T-cell (primary cell): Measurements from ENCODE around the gene UBE3A. TPM values are rescaled to one million over a fixed set of nuclear protein-coding genes. Genes with fewer than 3 reads are reported as not detected.

ENCODE experiments used
- ATAC-seq, 4 experiments: fragments of 200-7000 bp in 3 of 4; fragments of 150-1000 bp in 1 of 4; cut with Tn5 transposase; replicated peaks in 1 of 4; 1 replicate in 3 of 4; 2 replicates in 1 of 4; pipeline ENCODE4 v1.10.0; 2021; ENCODE audit warnings: moderate library complexity in 3 of 4, mild to moderate bottlenecking in 2 of 4, moderate number of reproducible peaks in 1 of 4
- CTCF ChIA-PET, 2 donors: fragments of 300-600 bp; sonication (Branson Sonifier 250); formaldehyde crosslinking; loops; one replicate each; lab custom pipeline; 2022; ENCODE audit warnings: antibody characterized with exemption in 2 of 2; lab: Charles Lee
- POLR2A ChIA-PET, 2 donors: fragments of 300-600 bp; sonication (Branson Sonifier 250); formaldehyde crosslinking; loops; one replicate each; lab custom pipeline; 2022; ENCODE audit warnings: antibody characterized with exemption in 2 of 2; lab: Charles Lee
- DNase-seq, 35 experiments: peaks; one replicate each; pipeline versions ENCODE4 v3.0.0 to v3.0.0-alpha.2; 2013 to 2023
- H3K27ac ChIP-seq: one replicate; pipeline ENCODE4 v1.5.1; 2013; ENCODE audit warnings: low read length
- H3K27me3 ChIP-seq, 2 experiments: replicated peaks in 1 of 2; 1 replicate in 1 of 2; 2 replicates in 1 of 2; pipeline versions ENCODE4 v1.6.1 to v1.7.0; 2013; ENCODE audit warnings: low read length in 1 of 2, mixed read lengths in 1 of 2; ENCODE audit not compliant: control insufficient read depth in 2 of 2, insufficient read depth in 2 of 2; ENCODE audit errors: extremely low read depth in 1 of 2
- H3K36me3 ChIP-seq, 2 donors: 1 replicate in 1 of 2; 2 replicates in 1 of 2; pipeline versions ENCODE4 v1.6.1 to v1.7.0; 2013; ENCODE audit warnings: low read length in 1 of 2; ENCODE audit not compliant: control insufficient read depth in 2 of 2, insufficient read depth in 1 of 2; ENCODE audit errors: extremely low read depth in 1 of 2
- H3K4me1 ChIP-seq, 2 experiments: 1 replicate in 1 of 2; 2 replicates in 1 of 2; pipeline versions ENCODE4 v1.6.1 to v1.7.0; 2013; ENCODE audit warnings: low read length in 2 of 2, mixed read lengths in 1 of 2; ENCODE audit not compliant: insufficient read depth in 2 of 2, control insufficient read depth in 1 of 2; ENCODE audit errors: extremely low read depth in 1 of 2
- H3K4me3 ChIP-seq, 2 donors: 1 replicate in 1 of 2; 2 replicates in 1 of 2; pipeline versions ENCODE4 v1.5.1 to v1.7.0; 2013; ENCODE audit warnings: mild to moderate bottlenecking in 2 of 2, low read length in 1 of 2, moderate library complexity in 1 of 2; ENCODE audit not compliant: control insufficient read depth in 1 of 2; ENCODE audit errors: extremely low read depth in 1 of 2
- H3K9me3 ChIP-seq: 2 replicates; pipeline ENCODE4 v1.7.0; 2013
- H3K27ac Mint-ChIP-seq, 2 donors: one replicate each; pipeline ENCODE4 v1.8.0; 2020 to 2021; ENCODE audit warnings: mild to moderate bottlenecking in 2 of 2, mixed read lengths in 2 of 2
- H3K27me3 Mint-ChIP-seq, 2 donors: one replicate each; pipeline ENCODE4 v1.8.0; 2021 to 2022; ENCODE audit warnings: mixed read lengths in 2 of 2
- H3K36me3 Mint-ChIP-seq: one replicate; pipeline ENCODE4 v1.8.0; 2021; ENCODE audit warnings: mixed read lengths
- H3K4me1 Mint-ChIP-seq, 3 donors: one replicate each; pipeline ENCODE4 v1.8.0; 2020 to 2022; ENCODE audit warnings: mixed read lengths in 3 of 3, mild to moderate bottlenecking in 1 of 3
- H3K4me3 Mint-ChIP-seq, 3 donors: one replicate each; pipeline ENCODE4 v1.8.0; 2020 to 2022; ENCODE audit warnings: mild to moderate bottlenecking in 3 of 3, mixed read lengths in 3 of 3, moderate library complexity in 3 of 3
- H3K9me3 Mint-ChIP-seq, 3 donors: one replicate each; pipeline ENCODE4 v1.8.0; 2020 to 2022; ENCODE audit warnings: mixed read lengths in 3 of 3
- WGBS: methylation state at CpG from one replicate; pipeline ENCODE4 v1.1.5; 2013; ENCODE audit warnings: missing lambda C conversion rate; ENCODE audit not compliant: insufficient coverage; 5-methylcytosine and 5-hydroxymethylcytosine counted together
- total RNA-seq, 35 experiments: library from RNA in 6 of 35; stranded (reverse) in 6 of 35; fragments of 120-200 nt in 1 of 35; gene quantifications; one replicate each; pipeline versions ENCODE4 v1.2.1 to v1.2.4 and lab custom pipeline; 2013 to 2026

The UBE3A gene
- total RNA-seq, 5 donors from 2014 or later (not counting 1 experiment from before 2014, with no cell fraction given), result 115 to 119 (median 118) TPM

- Mint-ChIP-seq H3K27me3 (peaks cover 0 to 2% of the 10 kb centered on the region in 2 donors), H3K4me3 (no peak overlapping the region), H3K36me3 (no peaks in the 10 kb centered on the region), H3K9me3 (peaks cover 0 to 15% (median 8%) of the 10 kb centered on the region in 3 donors), H3K4me1 (no peaks in the 10 kb centered on the region), H3K27ac (no peak overlapping the region)
- no peak for ATAC-seq
- POLR2A ChIA-PET, result no interaction called here
- H3K27ac ChIP-seq, result no peak overlapping the region
- WGBS, result 100% methylated on average over 1 of the region's 4 CpGs
- no peak for DNase-seq
- no peak overlapping the region for H3K4me3 ChIP-seq
- H3K9me3 ChIP-seq, result no peaks in the 10 kb centered on the region
- H3K36me3 ChIP-seq, result no peaks in the 10 kb centered on the region
- no peaks in the 10 kb centered on the region for H3K4me1 ChIP-seq
- H3K27me3 ChIP-seq, result no peaks in the 10 kb centered on the region
- CTCF ChIA-PET, result no interaction called here
Observed at GRCh38 chr15:25474251-25474650, 35.4 kb upstream of the UBE3A start.

GRCh38 chr15:25470230-25470629 is 31.4 kb upstream of the UBE3A start:
- Mint-ChIP-seq H3K9me3 (peaks cover 0 to 15% (median 10%) of the 10 kb centered on the region in 3 donors), H3K4me1 (no peaks in the 10 kb centered on the region), H3K27me3 (peaks cover 4 to 20% of the 10 kb centered on the region in 2 donors), H3K27ac (no peak overlapping the region), H3K36me3 (no peaks in the 10 kb centered on the region), H3K4me3 (no peak overlapping the region)
- Histone ChIP-seq H3K27me3 (peaks cover 0 to 11% of the 10 kb centered on the region in 2 experiments), H3K27ac (no peak overlapping the region), H3K9me3 (no peaks in the 10 kb centered on the region), H3K36me3 (no peaks in the 10 kb centered on the region), H3K4me1 (no peaks in the 10 kb centered on the region), H3K4me3 (no peak overlapping the region)
- DNase-seq, result no peak
- 60% methylated on average over 1 of the region's 1 CpG for WGBS
- no peak for ATAC-seq
- ChIA-PET CTCF (no interaction called here), POLR2A (no interaction called here)

DNA sequence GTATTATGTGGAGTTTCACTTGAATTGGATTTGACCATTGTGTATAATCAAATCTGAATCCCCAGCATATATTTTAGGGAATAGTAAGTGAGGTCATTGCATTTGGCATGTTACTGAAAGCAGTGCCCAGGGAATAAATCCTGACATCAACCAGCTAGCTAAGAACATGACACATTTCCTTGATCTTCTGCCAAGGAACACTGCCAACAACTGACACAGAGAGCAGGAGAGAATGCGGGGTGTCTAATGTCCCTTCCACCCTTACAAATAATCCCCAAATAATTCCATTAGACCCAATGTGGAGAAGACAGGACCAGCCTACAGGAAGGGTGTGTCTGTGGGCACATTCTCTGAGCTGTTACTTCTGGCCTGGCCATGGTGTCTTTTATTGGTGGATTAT is 30.6 kb upstream of the UBE3A start:
- Histone ChIP-seq H3K36me3 (no peaks in the 10 kb centered on the region), H3K27ac (no peak overlapping the region), H3K27me3 (peaks cover 0 to 11% of the 10 kb centered on the region in 2 experiments), H3K4me3 (no peak overlapping the region), H3K9me3 (no peaks in the 10 kb centered on the region), H3K4me1 (no peaks in the 10 kb centered on the region)
- POLR2A ChIA-PET, result no interaction called here
- H3K27ac Mint-ChIP-seq, result no peak overlapping the region
- peaks cover 0 to 15% (median 10%) of the 10 kb centered on the region in 3 donors for H3K9me3 Mint-ChIP-seq
- CTCF ChIA-PET, result no interaction called here
- DNase-seq (no peak), ATAC-seq (no peak)
- no peaks in the 10 kb centered on the region for H3K36me3 Mint-ChIP-seq
- H3K4me3 Mint-ChIP-seq, result no peak overlapping the region
- no CpG with 5 or more reads among the region's 1 CpG for WGBS
- no peaks in the 10 kb centered on the region for H3K4me1 Mint-ChIP-seq
- peaks cover 4 to 20% of the 10 kb centered on the region in 2 donors for H3K27me3 Mint-ChIP-seq

- 88% methylated on average over 10 of the region's 10 CpGs for WGBS
- Histone ChIP-seq H3K36me3 (no peaks in the 10 kb centered on the region), H3K4me3 (no peak overlapping the region), H3K27ac (no peak overlapping the region), H3K4me1 (no peaks in the 10 kb centered on the region), H3K9me3 (no peaks in the 10 kb centered on the region), H3K27me3 (peaks cover 0 to 11% of the 10 kb centered on the region in 2 experiments)
- ATAC-seq (no peak), DNase-seq (no peak)
- Mint-ChIP-seq H3K4me1 (no peaks in the 10 kb centered on the region), H3K4me3 (no peak overlapping the region), H3K27ac (no peak overlapping the region), H3K36me3 (no peaks in the 10 kb centered on the region), H3K27me3 (peaks cover 6 to 20% of the 10 kb centered on the region in 2 donors), H3K9me3 (peaks cover 0 to 15% (median 10%) of the 10 kb centered on the region in 3 donors)
- ChIA-PET POLR2A (no interaction called here), CTCF (interaction anchor here in 1 of 2 donors (0.6 kb wide), 1 partner anchor 59 kb away, joined by 4 read pairs; no protein-coding TSS in a partner anchor)
Observed at GRCh38 chr15:25468611-25469010, 29.8 kb upstream of the UBE3A start.

DNA sequence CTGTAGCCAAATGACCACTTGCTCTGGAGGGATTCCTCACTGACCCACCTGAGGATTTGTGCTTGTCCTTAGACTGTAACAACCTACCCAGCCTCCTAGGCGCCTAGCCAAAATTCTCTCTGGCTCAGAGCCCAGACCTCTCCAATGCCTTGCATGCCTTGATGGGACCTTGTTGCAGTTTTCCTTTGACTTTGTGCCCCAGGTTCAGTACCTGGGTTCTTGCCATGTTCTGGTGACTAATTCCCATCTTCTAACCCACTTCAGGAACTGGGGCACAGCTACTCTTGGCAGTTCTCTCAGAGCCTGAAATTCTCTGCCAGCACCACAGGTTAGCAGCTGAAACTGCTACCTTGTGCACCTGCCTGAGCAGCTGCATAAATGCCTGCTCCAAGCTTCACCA is 27.0 kb upstream of the UBE3A start:
- peaks cover 0 to 11% of the 10 kb centered on the region in 2 experiments for H3K27me3 ChIP-seq
- no peak for ATAC-seq
- 100% methylated on average over 1 of the region's 1 CpG for WGBS
- CTCF ChIA-PET, result no interaction called here
- H3K27ac ChIP-seq, result no peak overlapping the region
- no peaks in the 10 kb centered on the region for H3K36me3 Mint-ChIP-seq
- H3K27me3 Mint-ChIP-seq, result peaks cover 9 to 18% of the 10 kb centered on the region in 2 donors
- no peaks in the 10 kb centered on the region for H3K4me1 Mint-ChIP-seq
- H3K4me3 ChIP-seq, result no peak overlapping the region
- H3K4me1 ChIP-seq, result no peaks in the 10 kb centered on the region
- H3K9me3 Mint-ChIP-seq, result peaks cover 0 to 3% (median 0%) of the 10 kb centered on the region in 3 donors
- no peaks in the 10 kb centered on the region for H3K9me3 ChIP-seq
- H3K27ac Mint-ChIP-seq, result no peak overlapping the region
- POLR2A ChIA-PET, result no interaction called here
- no peaks in the 10 kb centered on the region for H3K36me3 ChIP-seq
- DNase-seq, result no peak
- H3K4me3 Mint-ChIP-seq, result no peak overlapping the region

DNA sequence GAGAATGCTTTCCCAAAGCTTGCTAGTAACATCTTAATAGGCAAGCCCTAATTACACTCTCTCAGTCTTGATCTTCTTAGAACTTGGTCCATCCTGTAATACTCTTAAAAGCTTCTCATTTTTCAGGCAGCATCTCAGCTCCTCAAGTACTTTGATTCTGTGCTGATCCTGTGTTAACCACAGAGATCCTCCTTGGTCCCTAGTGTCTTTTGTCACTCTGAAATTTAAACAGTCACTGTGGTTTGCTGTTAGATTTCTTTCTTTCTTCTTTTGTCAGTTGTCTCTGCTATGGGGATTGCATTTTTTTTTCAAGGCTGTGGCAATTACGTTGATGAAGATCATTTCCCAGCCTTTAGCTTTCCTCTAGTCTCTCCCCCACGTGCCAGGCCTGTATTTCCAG is 26.0 kb upstream of the UBE3A start:
- ATAC-seq (no peak), DNase-seq (no peak)
- Histone ChIP-seq H3K27ac (no peak overlapping the region), H3K36me3 (no peaks in the 10 kb centered on the region), H3K9me3 (no peaks in the 10 kb centered on the region), H3K4me3 (no peak overlapping the region), H3K27me3 (peaks cover 0 to 11% of the 10 kb centered on the region in 2 experiments), H3K4me1 (no peaks in the 10 kb centered on the region)
- ChIA-PET POLR2A (no interaction called here), CTCF (no interaction called here)
- WGBS, result no CpG with 5 or more reads among the region's 2 CpGs
- H3K36me3 Mint-ChIP-seq, result no peaks in the 10 kb centered on the region
- no peak overlapping the region for H3K4me3 Mint-ChIP-seq
- H3K9me3 Mint-ChIP-seq, result peaks cover 0 to 3% (median 0%) of the 10 kb centered on the region in 3 donors
- peaks cover 9 to 18% of the 10 kb centered on the region in 2 donors for H3K27me3 Mint-ChIP-seq
- no peak overlapping the region for H3K27ac Mint-ChIP-seq
- no peaks in the 10 kb centered on the region for H3K4me1 Mint-ChIP-seq

- Mint-ChIP-seq H3K36me3 (no peaks in the 10 kb centered on the region), H3K9me3 (peaks cover 0 to 3% (median 0%) of the 10 kb centered on the region in 3 donors), H3K4me1 (no peaks in the 10 kb centered on the region), H3K27me3 (peaks cover 9 to 18% of the 10 kb centered on the region in 2 donors), H3K27ac (no peak overlapping the region), H3K4me3 (no peak overlapping the region)
- Histone ChIP-seq H3K27me3 (peaks cover 0 to 11% of the 10 kb centered on the region in 2 experiments), H3K4me3 (no peak overlapping the region), H3K9me3 (no peaks in the 10 kb centered on the region), H3K36me3 (no peaks in the 10 kb centered on the region), H3K27ac (no peak overlapping the region), H3K4me1 (no peaks in the 10 kb centered on the region)
- DNase-seq (no peak), ATAC-seq (no peak)
- CTCF ChIA-PET, result no interaction called here
- POLR2A ChIA-PET, result no interaction called here
- no CpG with 5 or more reads among the region's 1 CpG for WGBS
Observed at GRCh38 chr15:25464383-25464782, 25.6 kb upstream of the UBE3A start.
